ENCODE measurements around the gene ILF3. TPM values are rescaled to one million over a fixed set of nuclear protein-coding genes. Genes with fewer than 3 reads are reported as not detected.

ILF3 gene
- polyA plus RNA-seq, 2 donors = 84.2 to 107 TPM

- peaks cover 3 to 11% of the 10 kb centered on the region in 2 donors for H3K4me1 ChIP-seq (ENCODE audit: control insufficient read depth in 2 of 2, insufficient read depth in 2 of 2, low read length in 1 of 2)
- H3K27me3 ChIP-seq (ENCODE audit: control insufficient read depth in 1 of 2, insufficient read depth in 2 of 2, low read length in 2 of 2) = no peaks in the 10 kb centered on the region
- H3K9me3 ChIP-seq (ENCODE audit: control insufficient read depth in 2 of 2, insufficient read depth in 1 of 2, low read depth in 1 of 2, low read length in 1 of 2) = no peaks in the 10 kb centered on the region
- H3K4me3 ChIP-seq (ENCODE audit: low read depth in 1 of 2, low read length in 2 of 2) = no peak overlapping the region
- peaks cover 21 to 57% of the 10 kb centered on the region in 2 donors for H3K36me3 ChIP-seq (ENCODE audit: control insufficient read depth in 2 of 2, insufficient read depth in 2 of 2, low read length in 1 of 2)
- no peak overlapping the region for H3K27ac ChIP-seq (ENCODE audit: low read depth in 2 of 2, low read length in 1 of 2)
- WGBS, 2 donors = 80 to 87% methylated on average over 23 of the region's 23 CpGs
Observed at GRCh38 chr19:10691178-10691881, 37.2 kb downstream of the ILF3 start.

- peaks cover 21 to 53% of the 10 kb centered on the region in 2 donors for H3K36me3 ChIP-seq (ENCODE audit: control insufficient read depth in 2 of 2, insufficient read depth in 2 of 2, low read length in 1 of 2)
- WGBS, 2 donors = 84 to 95% methylated on average over 5 of the region's 5 CpGs
- H3K27me3 ChIP-seq (ENCODE audit: control insufficient read depth in 1 of 2, insufficient read depth in 2 of 2, low read length in 2 of 2) = no peaks in the 10 kb centered on the region
- peaks cover 3 to 7% of the 10 kb centered on the region in 2 donors for H3K4me1 ChIP-seq (ENCODE audit: control insufficient read depth in 2 of 2, insufficient read depth in 2 of 2, low read length in 1 of 2)
- no peaks in the 10 kb centered on the region for H3K9me3 ChIP-seq (ENCODE audit: control insufficient read depth in 2 of 2, insufficient read depth in 1 of 2, low read depth in 1 of 2, low read length in 1 of 2)
- no peak overlapping the region for H3K4me3 ChIP-seq (ENCODE audit: low read depth in 1 of 2, low read length in 2 of 2)
- no peak overlapping the region for H3K27ac ChIP-seq (ENCODE audit: low read depth in 2 of 2, low read length in 1 of 2)
Observed at GRCh38 chr19:10691883-10692282, 37.7 kb downstream of the ILF3 start.

- Histone ChIP-seq H3K36me3 (ENCODE audit: control insufficient read depth in 2 of 2, insufficient read depth in 2 of 2, low read length in 1 of 2) (peaks cover 17 to 45% of the 10 kb centered on the region in 2 donors), H3K4me3 (ENCODE audit: low read depth in 1 of 2, low read length in 2 of 2) (no peak overlapping the region), H3K9me3 (ENCODE audit: control insufficient read depth in 2 of 2, insufficient read depth in 1 of 2, low read depth in 1 of 2, low read length in 1 of 2) (no peaks in the 10 kb centered on the region), H3K27ac (ENCODE audit: low read depth in 2 of 2, low read length in 1 of 2) (no peak overlapping the region), H3K4me1 (ENCODE audit: control insufficient read depth in 2 of 2, insufficient read depth in 2 of 2, low read length in 1 of 2) (peaks cover under 1 to 4% of the 10 kb centered on the region in 2 donors), H3K27me3 (ENCODE audit: control insufficient read depth in 1 of 2, insufficient read depth in 2 of 2, low read length in 2 of 2) (no peaks in the 10 kb centered on the region)
- WGBS, 2 donors = 80 to 81% methylated on average over 5 of the region's 5 CpGs
Observed at GRCh38 chr19:10692673-10693264, 38.6 kb downstream of the ILF3 start.

- Histone ChIP-seq H3K27me3 (ENCODE audit: control insufficient read depth in 1 of 2, insufficient read depth in 2 of 2, low read length in 2 of 2) (no peaks in the 10 kb centered on the region), H3K4me3 (ENCODE audit: low read depth in 1 of 2, low read length in 2 of 2) (no peak overlapping the region), H3K9me3 (ENCODE audit: control insufficient read depth in 2 of 2, insufficient read depth in 1 of 2, low read depth in 1 of 2, low read length in 1 of 2) (no peaks in the 10 kb centered on the region), H3K36me3 (ENCODE audit: control insufficient read depth in 2 of 2, insufficient read depth in 2 of 2, low read length in 1 of 2) (peaks cover 7 to 28% of the 10 kb centered on the region in 2 donors), H3K27ac (ENCODE audit: low read depth in 2 of 2, low read length in 1 of 2) (no peak overlapping the region), H3K4me1 (ENCODE audit: control insufficient read depth in 2 of 2, insufficient read depth in 2 of 2, low read length in 1 of 2) (peaks cover 0 to 4% of the 10 kb centered on the region in 2 donors)
- WGBS, 2 donors = 40 to 47% methylated on average over 16 of the region's 16 CpGs
Observed at GRCh38 chr19:10694706-10695307, 40.7 kb downstream of the ILF3 start.

GRCh38 chr19:10695401-10696398 is 41.6 kb downstream of the ILF3 start:
- Histone ChIP-seq H3K27ac (ENCODE audit: low read depth in 2 of 2, low read length in 1 of 2) (no peak overlapping the region), H3K36me3 (ENCODE audit: control insufficient read depth in 2 of 2, insufficient read depth in 2 of 2, low read length in 1 of 2) (peaks cover 7 to 19% of the 10 kb centered on the region in 2 donors), H3K4me1 (ENCODE audit: control insufficient read depth in 2 of 2, insufficient read depth in 2 of 2, low read length in 1 of 2) (peaks cover 0 to 4% of the 10 kb centered on the region in 2 donors), H3K9me3 (ENCODE audit: control insufficient read depth in 2 of 2, insufficient read depth in 1 of 2, low read depth in 1 of 2, low read length in 1 of 2) (no peaks in the 10 kb centered on the region), H3K4me3 (ENCODE audit: low read depth in 1 of 2, low read length in 2 of 2) (no peak overlapping the region), H3K27me3 (ENCODE audit: control insufficient read depth in 1 of 2, insufficient read depth in 2 of 2, low read length in 2 of 2) (no peaks in the 10 kb centered on the region)
- WGBS, 2 donors = 10% methylated on average over 59 of the region's 59 CpGs

- Histone ChIP-seq H3K27me3 (ENCODE audit: control insufficient read depth in 1 of 2, insufficient read depth in 2 of 2, low read length in 2 of 2) (no peaks in the 10 kb centered on the region), H3K9me3 (ENCODE audit: control insufficient read depth in 2 of 2, insufficient read depth in 1 of 2, low read depth in 1 of 2, low read length in 1 of 2) (no peaks in the 10 kb centered on the region), H3K36me3 (ENCODE audit: control insufficient read depth in 2 of 2, insufficient read depth in 2 of 2, low read length in 1 of 2) (no peaks in the 10 kb centered on the region), H3K4me3 (ENCODE audit: low read depth in 1 of 2, low read length in 2 of 2) (no peak overlapping the region), H3K27ac (ENCODE audit: low read depth in 2 of 2, low read length in 1 of 2) (no peak overlapping the region), H3K4me1 (ENCODE audit: control insufficient read depth in 2 of 2, insufficient read depth in 2 of 2, low read length in 1 of 2) (peaks cover 0 to 4% of the 10 kb centered on the region in 2 donors)
- 37 to 41% methylated on average over 15 of the region's 15 CpGs for WGBS, 2 donors
Observed at GRCh38 chr19:10699650-10700335, 45.6 kb downstream of the ILF3 start.

GRCh38 chr19:10701955-10702525 is 47.9 kb downstream of the ILF3 start:
- Histone ChIP-seq H3K27ac (ENCODE audit: low read depth in 2 of 2, low read length in 1 of 2) (no peak overlapping the region), H3K27me3 (ENCODE audit: control insufficient read depth in 1 of 2, insufficient read depth in 2 of 2, low read length in 2 of 2) (no peaks in the 10 kb centered on the region), H3K36me3 (ENCODE audit: control insufficient read depth in 2 of 2, insufficient read depth in 2 of 2, low read length in 1 of 2) (no peaks in the 10 kb centered on the region), H3K4me1 (ENCODE audit: control insufficient read depth in 2 of 2, insufficient read depth in 2 of 2, low read length in 1 of 2) (no peaks in the 10 kb centered on the region), H3K4me3 (ENCODE audit: low read depth in 1 of 2, low read length in 2 of 2) (peak overlapping the region; percentile 80 to 90), H3K9me3 (ENCODE audit: control insufficient read depth in 2 of 2, insufficient read depth in 1 of 2, low read depth in 1 of 2, low read length in 1 of 2) (no peaks in the 10 kb centered on the region)
- 7 to 11% methylated on average over 24 of the region's 24 CpGs for WGBS, 2 donors

GRCh38 chr19:10706990-10707389 is 52.8 kb downstream of the ILF3 start:
- H3K27ac ChIP-seq (ENCODE audit: low read depth in 2 of 2, low read length in 1 of 2) = no peak overlapping the region
- no peak overlapping the region for H3K4me3 ChIP-seq (ENCODE audit: low read depth in 1 of 2, low read length in 2 of 2)
- no peaks in the 10 kb centered on the region for H3K4me1 ChIP-seq (ENCODE audit: control insufficient read depth in 2 of 2, insufficient read depth in 2 of 2, low read length in 1 of 2)
- WGBS, 2 donors = 52 to 63% methylated on average over 12 of the region's 12 CpGs
- no peaks in the 10 kb centered on the region for H3K9me3 ChIP-seq (ENCODE audit: control insufficient read depth in 2 of 2, insufficient read depth in 1 of 2, low read depth in 1 of 2, low read length in 1 of 2)
- H3K36me3 ChIP-seq (ENCODE audit: control insufficient read depth in 2 of 2, insufficient read depth in 2 of 2, low read length in 1 of 2) = peaks cover 0 to 7% of the 10 kb centered on the region in 2 donors
- H3K27me3 ChIP-seq (ENCODE audit: control insufficient read depth in 1 of 2, insufficient read depth in 2 of 2, low read length in 2 of 2) = no peaks in the 10 kb centered on the region

All from esophagus (tissue), 2 donors.